DND-41 (cell line): ENCODE measurements around the gene TMEM207.

ENCODE experiments used
- ATAC-seq: fragments of 200-7000 bp; cut with Tn5 transposase; 3 replicates; pipeline ENCODE4 v1.9.1; 2021; ENCODE audit warnings: low read depth; ENCODE audit not compliant: insufficient read depth
- DNase-seq: peaks from one replicate; pipeline ENCODE4 v3.0.0-alpha.2; 2020
- H2AFZ ChIP-seq: 2 replicates; pipeline ENCODE4 v1.6.0; 2012; ENCODE audit warnings: low read depth, low read length
- H3K27ac ChIP-seq: 2 replicates; pipeline ENCODE4 v1.5.1; 2012; ENCODE audit warnings: low read length, inconsistent platforms
- H3K27me3 ChIP-seq: fragments of 200-600 bp; sonication (generic); 2 replicates; pipeline ENCODE4 v1.6.0; 2012; ENCODE audit warnings: low read length, mild to moderate bottlenecking, inconsistent platforms; ENCODE audit not compliant: insufficient read depth, poor library complexity
- H3K36me3 ChIP-seq: 2 replicates; pipeline ENCODE4 v1.5.1; 2012; ENCODE audit warnings: low read length, inconsistent platforms; ENCODE audit not compliant: insufficient read depth
- H3K4me1 ChIP-seq: 2 replicates; pipeline ENCODE4 v1.5.1; 2012; ENCODE audit warnings: mild to moderate bottlenecking, low read length; ENCODE audit not compliant: insufficient read depth
- H3K4me2 ChIP-seq: 2 replicates; pipeline ENCODE4 v1.6.0; 2012; ENCODE audit warnings: mild to moderate bottlenecking, moderate library complexity, low read length, inconsistent platforms; ENCODE audit not compliant: insufficient read depth
- H3K4me3 ChIP-seq, 2 experiments: fragments of 200-600 bp in 1 of 2; shearing (Covaris generic) in 1 of 2; 2 replicates each; pipeline ENCODE4 v1.5.1; 2012 to 2016; ENCODE audit warnings: inconsistent platforms in 2 of 2, low read length in 2 of 2, mild to moderate bottlenecking in 2 of 2, low read depth in 1 of 2, moderate library complexity in 1 of 2
- H3K79me2 ChIP-seq: 2 replicates; pipeline ENCODE4 v1.6.0; 2012; ENCODE audit warnings: low read length, inconsistent platforms; ENCODE audit not compliant: insufficient read depth
- H3K9ac ChIP-seq: 2 replicates; pipeline ENCODE4 v1.6.0; 2012; ENCODE audit warnings: low read depth, mild to moderate bottlenecking, inconsistent platforms, low read length, moderate library complexity
- H3K9me3 ChIP-seq: 2 replicates; pipeline ENCODE4 v1.5.1; 2012; ENCODE audit warnings: low read length, moderate library complexity, mild to moderate bottlenecking, inconsistent platforms; ENCODE audit not compliant: insufficient read depth, severe bottlenecking
- H4K20me1 ChIP-seq: 2 replicates; pipeline ENCODE4 v1.6.0; 2012; ENCODE audit warnings: low read length; ENCODE audit not compliant: insufficient read depth
- CTCF ChIP-seq: IDR thresholded peaks from 2 replicates; pipeline ENCODE4 v1.5.1; 2012; ENCODE audit warnings: borderline replicate concordance, low read length, moderate library complexity, mild to moderate bottlenecking; ENCODE audit not compliant: poor library complexity, severe bottlenecking; ENCODE audit errors: extremely low read depth
- EZH2 ChIP-seq: IDR thresholded peaks from 3 replicates; pipeline ENCODE4 v1.6.1; 2012; ENCODE audit warnings: borderline replicate concordance, low read depth, mild to moderate bottlenecking, moderate library complexity, low read length, inconsistent platforms; ENCODE audit not compliant: severe bottlenecking

Gene TMEM207

GRCh38 chr3:190449801-190450200 is at the start of gene TMEM207:
Gene TMEM207, minus strand, starts transcription at chr3:190449901. Its CDS starts 92 bp downstream, at chr3:190449809.
- Histone ChIP-seq H3K4me2 (no peak within 1 kb of the TSS), H3K36me3 (no peaks in the 10 kb centered on the region), H2AFZ (no peak within 1 kb of the TSS), H4K20me1 (no peaks in the 10 kb centered on the region), H3K9me3 (no peaks in the 10 kb centered on the region), H3K4me3 (no peak within 1 kb of the TSS), H3K79me2 (no peaks in the 10 kb centered on the region), H3K27me3 (no peaks in the 10 kb centered on the region), H3K9ac (no peak within 1 kb of the TSS), H3K4me1 (peaks cover 15% of the 10 kb centered on the region), H3K27ac (no peak within 1 kb of the TSS)
- no peak for DNase-seq
- ATAC-seq = no peak
- no peak for TF ChIP-seq CTCF
- no peak for TF ChIP-seq EZH2

- ATAC-seq = no peak
- Histone ChIP-seq H2AFZ (no peak overlapping the region), H3K36me3 (no peaks in the 10 kb centered on the region), H3K27me3 (no peaks in the 10 kb centered on the region), H3K9me3 (no peaks in the 10 kb centered on the region), H3K27ac (no peak overlapping the region), H3K4me1 (no peaks in the 10 kb centered on the region), H3K4me3 (no peak overlapping the region), H3K79me2 (no peaks in the 10 kb centered on the region), H4K20me1 (no peaks in the 10 kb centered on the region), H3K9ac (no peak overlapping the region), H3K4me2 (no peak overlapping the region)
- TF ChIP-seq CTCF (no peak), EZH2 (no peak)
- no peak for DNase-seq
Measured at GRCh38 chr3:190499122-190499521, 49.4 kb upstream of the TMEM207 start.

- Histone ChIP-seq H3K9ac (no peak overlapping the region), H3K27me3 (no peaks in the 10 kb centered on the region), H3K9me3 (no peaks in the 10 kb centered on the region), H4K20me1 (no peaks in the 10 kb centered on the region), H3K4me2 (no peak overlapping the region), H2AFZ (no peak overlapping the region), H3K4me1 (no peaks in the 10 kb centered on the region), H3K4me3 (no peak overlapping the region), H3K27ac (no peak overlapping the region), H3K79me2 (no peaks in the 10 kb centered on the region), H3K36me3 (no peaks in the 10 kb centered on the region)
- DNase-seq (no peak), ATAC-seq (no peak)
- TF ChIP-seq EZH2 (no peak), CTCF (no peak)
Measured at GRCh38 chr3:190498293-190498692, 48.6 kb upstream of the TMEM207 start.

GRCh38 chr3:190497811-190498210 is 48.1 kb upstream of the TMEM207 start:
- ATAC-seq = no peak
- no peaks in the 10 kb centered on the region for H3K36me3 ChIP-seq
- no peaks in the 10 kb centered on the region for H4K20me1 ChIP-seq
- no peak overlapping the region for H3K4me2 ChIP-seq
- no peak overlapping the region for H2AFZ ChIP-seq
- no peak for TF ChIP-seq EZH2
- TF ChIP-seq CTCF = no peak
- no peaks in the 10 kb centered on the region for H3K79me2 ChIP-seq
- no peak overlapping the region for H3K9ac ChIP-seq
- no peaks in the 10 kb centered on the region for H3K27me3 ChIP-seq
- H3K9me3 ChIP-seq = no peaks in the 10 kb centered on the region
- DNase-seq = no peak
- H3K27ac ChIP-seq = no peak overlapping the region
- no peaks in the 10 kb centered on the region for H3K4me1 ChIP-seq
- no peak overlapping the region for H3K4me3 ChIP-seq
